MM.1S (cell line): ENCODE results near the gene WHRN.

Experiments used
- DNase-seq: peaks from one replicate; pipeline ENCODE4 v3.0.0-alpha.2; 2015
- H2AFZ ChIP-seq: fragments of 300-600 bp; sonication (generic); 2 replicates; pipeline ENCODE4 v1.6.0; 2016; ENCODE audit warnings: antibody characterized with exemption, low read length
- H3F3A ChIP-seq: fragments of 300-600 bp; sonication (generic); 2 replicates; pipeline ENCODE4 v1.6.1; 2016; ENCODE audit warnings: mild to moderate bottlenecking, antibody characterized with exemption, low read length, moderate library complexity, mixed read lengths; ENCODE audit not compliant: insufficient read depth
- H3K27ac ChIP-seq: fragments of 300-600 bp; sonication (generic); 2 replicates; pipeline ENCODE4 v1.5.1; 2016; ENCODE audit warnings: mild to moderate bottlenecking, low read length
- H3K27me3 ChIP-seq: fragments of 300-600 bp; sonication (generic); replicated peaks from 2 replicates; pipeline ENCODE4 v1.6.0; 2016; ENCODE audit warnings: low read length; ENCODE audit not compliant: insufficient read depth
- H3K36me3 ChIP-seq: fragments of 300-600 bp; sonication (generic); replicated peaks from 2 replicates; pipeline ENCODE4 v1.6.1; 2016; ENCODE audit warnings: mild to moderate bottlenecking, low read length, mixed read lengths; ENCODE audit not compliant: insufficient read depth
- H3K4me1 ChIP-seq: fragments of 300-600 bp; sonication (generic); 2 replicates; pipeline ENCODE4 v1.6.1; 2016; ENCODE audit warnings: low read length, mixed read lengths
- H3K4me2 ChIP-seq: fragments of 300-600 bp; sonication (generic); 2 replicates; pipeline ENCODE4 v1.6.0; 2016; ENCODE audit warnings: low read depth, low read length
- H3K4me3 ChIP-seq: fragments of 300-600 bp; sonication (generic); 2 replicates; pipeline ENCODE4 v1.5.1; 2016; ENCODE audit warnings: low read length, mixed read lengths
- H3K79me2 ChIP-seq: fragments of 300-600 bp; sonication (generic); 2 replicates; pipeline ENCODE4 v1.6.1; 2016; ENCODE audit warnings: mixed run types, low read length, mixed read lengths
- H3K9ac ChIP-seq: fragments of 300-600 bp; sonication (generic); 2 replicates; pipeline ENCODE4 v1.6.1; 2016; ENCODE audit warnings: low read length, mixed read lengths
- H3K9me2 ChIP-seq: fragments of 300-600 bp; sonication (generic); replicated peaks from 2 replicates; pipeline ENCODE4 v1.6.1; 2016; ENCODE audit warnings: mild to moderate bottlenecking, low read length, mixed read lengths; ENCODE audit not compliant: insufficient read depth
- H3K9me3 ChIP-seq: fragments of 300-600 bp; sonication (generic); replicated peaks from 2 replicates; pipeline ENCODE4 v1.6.1; 2016; ENCODE audit warnings: mild to moderate bottlenecking, low read length, mixed read lengths; ENCODE audit not compliant: insufficient read depth
- H4K20me1 ChIP-seq: fragments of 300-600 bp; sonication (generic); 2 replicates; pipeline ENCODE4 v1.6.1; 2016; ENCODE audit warnings: mild to moderate bottlenecking, low read length, moderate library complexity, mixed read lengths; ENCODE audit not compliant: insufficient read depth
- EZH2 ChIP-seq: fragments of 300-600 bp; sonication (generic); optimal IDR thresholded peaks from 2 replicates; pipeline ENCODE3; 2017; ENCODE audit warnings: low read depth, mild to moderate bottlenecking, antibody characterized with exemption, low read length, mixed read lengths
- EZH2phosphoT487 ChIP-seq: fragments of 300-600 bp; sonication (generic); IDR thresholded peaks from 2 replicates; pipeline ENCODE4 v1.6.1; 2018; ENCODE audit warnings: antibody characterized with exemption, low read length
- TF ChIP-seq, protein P1 (sequence below): fragments of 300-600 bp; sonication (generic); IDR thresholded peaks from 2 replicates; pipeline ENCODE4 v1.5.1; 2016; ENCODE audit warnings: antibody characterized with exemption, low read length, mixed read lengths

WHRN gene

DNA sequence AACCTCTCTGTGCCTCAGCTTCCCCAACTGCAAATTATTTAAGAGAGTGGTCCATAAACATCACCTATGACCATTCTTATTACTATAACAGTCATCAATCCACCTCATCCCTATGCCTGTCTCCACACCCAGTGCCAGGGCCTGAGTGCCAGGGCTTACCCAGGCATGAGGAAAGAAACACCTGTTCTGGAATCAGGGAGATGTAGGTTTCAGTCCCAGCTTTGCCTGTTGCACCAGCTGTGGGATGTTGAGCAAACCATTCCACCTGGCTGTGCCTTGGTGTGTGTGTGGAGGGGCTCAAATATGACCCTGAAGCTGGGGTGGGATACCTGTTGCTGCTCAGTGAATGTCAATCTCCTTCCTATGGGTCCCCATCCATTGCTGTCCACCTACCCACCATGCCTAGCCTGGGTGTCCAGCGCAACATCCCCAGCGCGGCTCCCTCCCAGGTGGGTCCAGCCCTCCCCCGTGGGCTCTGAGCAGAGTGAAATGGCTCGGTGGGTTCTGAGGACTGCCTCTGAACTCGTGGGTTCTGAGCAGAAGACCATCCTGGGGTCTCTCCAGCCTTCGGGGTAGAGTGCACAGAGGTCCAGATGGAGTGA lies 133.8 kb downstream of the WHRN start:
- DNase-seq: no peak
- Histone ChIP-seq H3K27me3 (no peaks in the 10 kb centered on the region), H3K4me3 (no peak overlapping the region; the same call in 1 of the 2 replicates), H3K4me1 (peaks cover 86% of the 10 kb centered on the region), H2AFZ (no peak overlapping the region), H3K9me3 (no peaks in the 10 kb centered on the region), H3K4me2 (peak overlapping the region; percentile 87; the same call in 1 of the 2 replicates), H3F3A (peaks cover 73% of the 10 kb centered on the region), H3K36me3 (0 out of 2 replicates have a peak, but pooled peaks cover 9% of the 10 kb centered on the region), H4K20me1 (no peaks in the 10 kb centered on the region), H3K79me2 (peaks cover 70% of the 10 kb centered on the region), H3K9ac (peak overlapping the region; percentile 79), H3K9me2 (no peaks in the 10 kb centered on the region), H3K27ac (peak overlapping the region; percentile 98)
- TF ChIP-seq, protein P1, sequence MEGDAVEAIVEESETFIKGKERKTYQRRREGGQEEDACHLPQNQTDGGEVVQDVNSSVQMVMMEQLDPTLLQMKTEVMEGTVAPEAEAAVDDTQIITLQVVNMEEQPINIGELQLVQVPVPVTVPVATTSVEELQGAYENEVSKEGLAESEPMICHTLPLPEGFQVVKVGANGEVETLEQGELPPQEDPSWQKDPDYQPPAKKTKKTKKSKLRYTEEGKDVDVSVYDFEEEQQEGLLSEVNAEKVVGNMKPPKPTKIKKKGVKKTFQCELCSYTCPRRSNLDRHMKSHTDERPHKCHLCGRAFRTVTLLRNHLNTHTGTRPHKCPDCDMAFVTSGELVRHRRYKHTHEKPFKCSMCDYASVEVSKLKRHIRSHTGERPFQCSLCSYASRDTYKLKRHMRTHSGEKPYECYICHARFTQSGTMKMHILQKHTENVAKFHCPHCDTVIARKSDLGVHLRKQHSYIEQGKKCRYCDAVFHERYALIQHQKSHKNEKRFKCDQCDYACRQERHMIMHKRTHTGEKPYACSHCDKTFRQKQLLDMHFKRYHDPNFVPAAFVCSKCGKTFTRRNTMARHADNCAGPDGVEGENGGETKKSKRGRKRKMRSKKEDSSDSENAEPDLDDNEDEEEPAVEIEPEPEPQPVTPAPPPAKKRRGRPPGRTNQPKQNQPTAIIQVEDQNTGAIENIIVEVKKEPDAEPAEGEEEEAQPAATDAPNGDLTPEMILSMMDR: no peak
- TF ChIP-seq EZH2phosphoT487 (no peak), EZH2 (no peak)

DNA sequence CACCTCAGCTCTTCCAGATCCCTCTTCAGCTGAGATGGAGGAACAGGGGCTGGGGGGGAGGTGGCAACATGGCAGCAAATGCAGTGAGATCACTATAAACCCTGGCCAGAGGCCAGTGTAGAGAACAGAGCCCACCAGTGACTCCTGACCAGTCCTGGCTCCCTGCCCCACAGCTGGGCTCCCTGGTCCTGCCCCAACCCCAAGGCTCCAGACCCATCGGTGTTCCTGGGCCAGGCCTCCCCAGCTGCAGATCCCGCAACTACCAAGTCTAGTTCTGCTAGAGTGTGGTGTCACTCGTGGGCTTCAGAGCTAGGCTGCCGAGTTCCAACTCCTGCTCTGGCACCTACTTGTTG lies 134.3 kb downstream of the WHRN start:
- Histone ChIP-seq H3K79me2 (peaks cover 67% of the 10 kb centered on the region), H3K27me3 (no peaks in the 10 kb centered on the region)

GRCh38 chr9:114370251-114370967 lies 134.9 kb downstream of the WHRN start:
- H3K4me3 ChIP-seq: no peak overlapping the region
- no peak overlapping the region for H3K4me2 ChIP-seq
- no peaks in the 10 kb centered on the region for H4K20me1 ChIP-seq
- H3K9me2 ChIP-seq: no peaks in the 10 kb centered on the region
- H3F3A ChIP-seq: peaks cover 78% of the 10 kb centered on the region
- no peaks in the 10 kb centered on the region for H3K9me3 ChIP-seq
- peaks cover 96% of the 10 kb centered on the region for H3K4me1 ChIP-seq
- no peak for TF ChIP-seq EZH2phosphoT487
- no peak for TF ChIP-seq EZH2
- TF ChIP-seq, protein P1: no peak
- peak overlapping the region; percentile 98; the same call in 1 of the 2 replicates for H3K27ac ChIP-seq
- 0 out of 2 replicates have a peak, but pooled peaks cover 9% of the 10 kb centered on the region for H3K36me3 ChIP-seq
- no peaks in the 10 kb centered on the region for H3K27me3 ChIP-seq
- H2AFZ ChIP-seq: no peak overlapping the region
- no peak for DNase-seq
- H3K79me2 ChIP-seq: peaks cover 66% of the 10 kb centered on the region
- no peak overlapping the region for H3K9ac ChIP-seq

More for the DNA sequence above, 134.3 kb downstream of the WHRN start:
- Histone ChIP-seq H4K20me1 (no peaks in the 10 kb centered on the region), H3K9me2 (no peaks in the 10 kb centered on the region), H3F3A (peaks cover 76% of the 10 kb centered on the region), H2AFZ (no peak overlapping the region), H3K27ac (peak overlapping the region; percentile 98; the same call in 1 of the 2 replicates), H3K4me2 (no peak overlapping the region), H3K36me3 (0 out of 2 replicates have a peak, but pooled peaks cover 9% of the 10 kb centered on the region), H3K9me3 (no peaks in the 10 kb centered on the region), H3K9ac (no peak overlapping the region), H3K4me1 (peaks cover 91% of the 10 kb centered on the region), H3K4me3 (no peak overlapping the region)
- no peak for TF ChIP-seq EZH2
- TF ChIP-seq, protein P1: no peak
- TF ChIP-seq EZH2phosphoT487: no peak
- no peak for DNase-seq
